B cell (primary cell): ENCODE results near the gene TCFL5. TPM values are rescaled to one million over a fixed set of nuclear protein-coding genes. Genes with fewer than 3 reads are reported as not detected.

Experiments
- ATAC-seq: fragments of 200-7000 bp; cut with Tn5 transposase; one replicate; pipeline ENCODE4 v1.10.0; 2021; ENCODE audit warnings: low read depth, mild to moderate bottlenecking, moderate number of reproducible peaks, moderate library complexity
- CTCF ChIA-PET: fragments of 350-600 bp; sonication (Branson Sonifier 250); formaldehyde crosslinking; loops from one replicate; lab custom pipeline; 2021; ENCODE audit warnings: antibody characterized with exemption, inconsistent platforms; lab: Charles Lee
- POLR2A ChIA-PET: fragments of 350-600 bp; sonication (Branson Sonifier 250); formaldehyde crosslinking; loops from one replicate; lab custom pipeline; 2021; ENCODE audit warnings: antibody characterized with exemption; lab: Charles Lee
- DNase-seq: peaks from one replicate; pipeline ENCODE4 v3.0.0; 2013
- H2AFZ ChIP-seq: 2 replicates; pipeline ENCODE4 v1.6.1; 2012; ENCODE audit warnings: mild to moderate bottlenecking, low read depth, low read length; ENCODE audit not compliant: insufficient read depth, poor library complexity, severe bottlenecking
- H3K27ac ChIP-seq, 2 donors: 1 replicate in 1 of 2; 2 replicates in 1 of 2; pipeline ENCODE4 v1.5.1; 2012 to 2013; ENCODE audit warnings: low read length in 2 of 2, mild to moderate bottlenecking in 2 of 2, moderate library complexity in 1 of 2
- H3K27me3 ChIP-seq, 4 experiments: fragments of 200-600 bp in 1 of 4; sonication (generic) in 1 of 4; replicated peaks in 1 of 4; 1 replicate in 2 of 4; 2 replicates in 2 of 4; pipeline versions ENCODE4 v1.6.1 to v1.7.0; 2013 to 2016; ENCODE audit warnings: low read length in 3 of 4, mild to moderate bottlenecking in 2 of 4, mixed read lengths in 1 of 4, moderate library complexity in 1 of 4; ENCODE audit not compliant: insufficient read depth in 4 of 4, control insufficient read depth in 3 of 4; ENCODE audit errors: control extremely low read depth in 1 of 4
- H3K36me3 ChIP-seq, 2 experiments: replicated peaks in 1 of 2; 1 replicate in 1 of 2; 2 replicates in 1 of 2; pipeline versions ENCODE4 v1.6.1 to v1.7.1; 2013; ENCODE audit warnings: low read length in 1 of 2; ENCODE audit not compliant: insufficient read depth in 2 of 2, control insufficient read depth in 1 of 2; ENCODE audit errors: control extremely low read depth in 1 of 2, extremely low read depth in 1 of 2
- H3K4me1 ChIP-seq, 2 donors: fragments of 200-600 bp in 1 of 2; sonication (generic) in 1 of 2; 1 replicate in 1 of 2; 2 replicates in 1 of 2; pipeline versions ENCODE4 v1.5.1 to v1.6.1; 2013 to 2017; ENCODE audit warnings: low read length in 2 of 2; ENCODE audit not compliant: control insufficient read depth in 2 of 2, insufficient read depth in 2 of 2
- H3K4me2 ChIP-seq: replicated peaks from 2 replicates; pipeline ENCODE3; 2012; ENCODE audit warnings: mild to moderate bottlenecking, low read depth, low read length; ENCODE audit not compliant: poor library complexity, severe bottlenecking
- H3K4me3 ChIP-seq, 5 experiments: fragments of 200-600 bp in 1 of 5; sonication (generic) in 1 of 5; 1 replicate in 3 of 5; 2 replicates in 2 of 5; pipeline versions ENCODE4 v1.5.1 to v1.7.0; 2011 to 2016; ENCODE audit warnings: low read length in 4 of 5, mild to moderate bottlenecking in 4 of 5, low read depth in 2 of 5, control low read depth in 1 of 5, moderate library complexity in 1 of 5; ENCODE audit not compliant: insufficient read depth in 1 of 5; ENCODE audit errors: control extremely low read depth in 1 of 5, extremely low read depth in 1 of 5
- H3K79me2 ChIP-seq: fragments of 200-600 bp; sonication (generic); one replicate; pipeline ENCODE4 v1.6.0; 2016; ENCODE audit warnings: low read length; ENCODE audit not compliant: control insufficient read depth, insufficient read depth
- H3K9ac ChIP-seq: fragments of 200-600 bp; sonication (generic); 2 replicates; pipeline ENCODE4 v1.6.1; 2017; ENCODE audit warnings: mild to moderate bottlenecking, low read length, moderate library complexity
- H3K9me3 ChIP-seq, 3 donors: one replicate each; pipeline versions ENCODE4 v1.6.1 to v1.7.1; 2013; ENCODE audit warnings: low read length in 2 of 3; ENCODE audit not compliant: control insufficient read depth in 2 of 3, insufficient read depth in 1 of 3; ENCODE audit errors: control extremely low read depth in 1 of 3
- H4K20me1 ChIP-seq: 2 replicates; pipeline ENCODE4 v1.6.0; 2012; ENCODE audit warnings: mild to moderate bottlenecking, low read length; ENCODE audit not compliant: insufficient read depth, control insufficient read depth, poor library complexity, severe bottlenecking
- H3K27ac Mint-ChIP-seq: one replicate; pipeline ENCODE4 v1.8.0; 2021; ENCODE audit warnings: mixed read lengths
- H3K27me3 Mint-ChIP-seq: one replicate; pipeline ENCODE4 v1.8.0; 2021; ENCODE audit warnings: mixed read lengths
- H3K4me1 Mint-ChIP-seq: one replicate; pipeline ENCODE4 v1.8.0; 2021; ENCODE audit warnings: mixed read lengths
- H3K4me3 Mint-ChIP-seq: one replicate; pipeline ENCODE4 v1.8.0; 2021; ENCODE audit warnings: mixed read lengths
- H3K9me3 Mint-ChIP-seq: one replicate; pipeline ENCODE4 v1.8.0; 2022; ENCODE audit warnings: mixed read lengths; ENCODE audit not compliant: insufficient read depth
- CTCF ChIP-seq: fragments of 200-600 bp; IDR thresholded peaks from one replicate; pipeline ENCODE4 v1.8.0; 2022; ENCODE audit warnings: antibody characterized with exemption, mild to moderate bottlenecking
- EZH2 ChIP-seq: IDR thresholded peaks from 2 replicates; pipeline ENCODE4 v1.6.1; 2012; ENCODE audit warnings: borderline replicate concordance, low read depth, mild to moderate bottlenecking, moderate library complexity, low read length; ENCODE audit not compliant: insufficient read depth, poor library complexity, severe bottlenecking
- WGBS: methylation state at CpG from one replicate; pipeline ENCODE4 v1.1.5; 2013; ENCODE audit warnings: missing lambda C conversion rate; ENCODE audit not compliant: insufficient coverage; 5-methylcytosine and 5-hydroxymethylcytosine counted together
- intact Hi-C: fragments of 100-400 bp; cut with micrococcal nuclease; formaldehyde crosslinking; loops from one replicate; pipeline ENCODE4 v1.10.0; 2022
- polyA plus RNA-seq: library from polyadenylated mRNA; depleted of rRNA; stranded (reverse); fragments of >200 nt; gene quantifications from 2 replicates; pipeline ENCODE4 v1.2.3, GENCODE V29; 2012
- total RNA-seq, 2 donors: library from RNA; stranded (reverse); fragments of 120-200 nt in 1 of 2; gene quantifications; 1 replicate in 1 of 2; 2 replicates in 1 of 2; pipeline versions ENCODE4 v1.2.3 to v1.2.4, GENCODE V29; 2013 to 2022

The TCFL5 gene
- total and polyA plus RNA-seq, 2 donors (not counting 1 experiment from before 2014, with no cell fraction given) = 2.0 to 16.2 TPM

GRCh38 chr20:62797671-62798532, 63.7 kb downstream of the TCFL5 start:
- Histone ChIP-seq H2AFZ (no peak overlapping the region), H3K4me1 (peaks cover 14 to 33% of the 10 kb centered on the region in 2 donors), H3K36me3 (peaks cover 2 to 25% of the 10 kb centered on the region in 2 experiments), H4K20me1 (peaks cover 9% of the 10 kb centered on the region), H3K4me3 (no peak overlapping the region), H3K9me3 (no peaks in the 10 kb centered on the region), H3K79me2 (peaks cover 8% of the 10 kb centered on the region), H3K9ac (no peak overlapping the region), H3K27ac (no peak overlapping the region), H3K27me3 (no peaks in the 10 kb centered on the region), H3K4me2 (peak overlapping the region; percentile 79)
- Mint-ChIP-seq H3K4me3 (peak overlapping the region; percentile 82), H3K27ac (peak overlapping the region; percentile 80), H3K4me1 (peaks cover 29% of the 10 kb centered on the region), H3K9me3 (no peaks in the 10 kb centered on the region), H3K27me3 (no peaks in the 10 kb centered on the region)
- ChIA-PET CTCF (interaction anchor here (0.6 to 1.7 kb wide), 3 partner anchors 9 to 298 kb away, joined by 3 to 6 read pairs (median 4); no protein-coding TSS in a partner anchor), POLR2A (no interaction called here)
- TF ChIP-seq CTCF (no peak), EZH2 (no peak)
- intact Hi-C loops = loop anchor here (10.0 kb wide), 1 partner anchor 157 kb away; the partner anchor contains the start of gene SLC17A9
- ATAC-seq = no peak
- 97% methylated on average over 25 of the region's 26 CpGs for WGBS
- no peak for DNase-seq
